Measurements from ENCODE around the gene SMIM10.
"Not testable (repeated sequence)": the region's sequence is repeated elsewhere in the genome, so short reads cannot be mapped to it uniquely, and the experiment has no call there.

SMIM10 gene

DNA sequence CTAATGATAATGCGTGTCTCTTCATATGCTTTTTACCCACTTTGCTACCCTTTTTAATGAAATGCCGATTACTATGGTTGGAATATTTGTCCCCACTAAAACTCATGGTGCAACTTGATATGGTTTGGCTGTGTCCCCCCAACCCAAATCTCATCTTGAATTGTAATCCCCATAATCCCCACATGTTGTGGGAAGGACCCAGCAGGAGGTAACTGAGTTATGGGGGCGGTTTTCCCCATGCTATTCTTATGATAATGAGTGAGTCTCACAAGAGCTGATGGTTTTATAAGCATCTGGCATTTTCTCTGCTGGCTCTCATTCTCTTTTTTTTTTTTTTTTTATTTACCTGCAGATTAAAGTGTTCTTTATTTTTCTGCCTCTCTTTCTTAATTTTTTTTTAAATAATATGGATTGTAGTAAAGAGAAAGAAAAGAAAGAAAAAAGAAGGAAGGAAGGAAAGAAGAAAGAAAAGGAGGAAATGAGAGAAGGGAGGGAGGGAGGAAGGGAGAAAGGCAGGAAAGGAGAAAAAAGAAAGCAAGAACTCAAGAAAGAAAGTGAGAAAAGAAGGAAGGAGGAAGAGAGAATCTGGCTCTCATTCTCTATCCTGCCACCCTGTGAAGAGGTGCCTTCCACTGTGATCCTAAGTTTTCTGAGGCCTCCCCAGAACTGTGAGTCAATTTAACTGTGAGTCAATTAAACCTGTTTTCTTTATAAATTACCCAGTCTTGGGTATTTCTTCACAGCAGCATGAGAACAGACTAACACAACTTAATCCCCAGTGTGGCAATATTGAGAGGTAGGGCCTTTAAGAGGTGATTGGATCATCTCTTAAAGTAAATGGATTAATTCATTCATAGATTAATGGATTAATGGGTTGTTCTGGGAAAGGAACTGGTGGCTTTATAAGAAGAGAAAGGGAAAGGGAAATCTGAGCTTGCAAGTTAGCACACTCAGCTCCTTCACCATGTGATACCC, 50.6 kb downstream of the SMIM10 start:
- H3K4me2 ChIP-seq (ENCODE audit: low read length); H3K27ac ChIP-seq; H3K4me1 ChIP-seq: not testable (repeated sequence)

More for the DNA sequence above, 50.6 kb downstream of the SMIM10 start:
- not testable (repeated sequence) for H3K9ac ChIP-seq; H3K79me2 ChIP-seq; H3K4me3 ChIP-seq (ENCODE audit: low read depth, low read length); H3K36me3 ChIP-seq (ENCODE audit: control insufficient read depth, insufficient read depth, low read length); H3K9me3 ChIP-seq (ENCODE audit: control insufficient read depth, low read length); H2AFZ ChIP-seq; H3K27me3 ChIP-seq (ENCODE audit: control insufficient read depth, insufficient read depth, low read length)
